Measurements from ENCODE around the gene SLC9A3.

The SLC9A3 gene

GRCh38 chr5:431001-431710 lies 93.1 kb downstream of the SLC9A3 start:
- peak; percentile 59 for DNase-seq (ENCODE audit: low spot score)
- H3K27ac ChIP-seq: peak overlapping the region; percentile 83
- ChIA-PET POLR2A (ENCODE audit: low non-redundant PET) (no interaction called here), CTCF (interaction anchor here (0.5 to 1.5 kb wide), 8 partner anchors 11 to 400 kb away, joined by 3 to 5 read pairs (median 3); partner anchors contain the start of gene AHRR)
- TF ChIP-seq CTCF (conservative IDR thresholded peaks at IDR 0.05; ENCODE audit: low read depth): peak; percentile 68

DNA sequence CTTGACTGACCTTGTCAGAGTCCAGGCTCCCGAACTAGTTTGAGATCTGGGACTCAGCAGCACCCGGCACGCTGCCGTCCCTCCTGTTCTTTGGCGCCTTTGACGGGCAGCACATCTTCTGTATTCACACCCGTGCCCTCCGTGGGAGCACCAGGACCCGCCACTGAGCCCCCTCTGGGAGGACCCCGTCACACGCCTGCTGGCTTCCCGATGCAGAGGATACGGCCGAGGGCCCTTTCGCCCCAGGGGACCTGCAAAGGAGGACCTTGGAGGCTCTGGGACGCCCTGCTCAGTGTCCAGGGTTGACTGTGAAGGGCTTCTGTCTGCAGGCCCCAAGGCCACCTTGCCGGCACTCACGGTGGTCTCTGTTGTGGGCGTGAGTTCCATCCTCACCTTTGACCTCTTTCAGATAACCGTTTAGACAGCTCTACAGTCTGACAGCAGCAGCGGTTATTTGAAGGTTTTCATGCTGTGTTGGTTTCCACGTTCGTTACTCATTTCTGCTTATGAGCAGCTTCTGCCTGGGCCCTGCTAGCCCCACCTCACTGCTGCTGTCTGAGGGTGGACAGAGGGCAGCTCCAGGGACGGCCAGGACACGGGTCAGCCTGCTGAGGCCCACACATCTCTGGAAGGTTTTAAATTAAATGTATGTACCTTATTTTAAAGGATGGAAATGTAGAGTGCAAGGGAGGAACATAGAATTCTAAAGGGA lies 93.9 kb downstream of the SLC9A3 start:
- DNase-seq (ENCODE audit: low spot score): no peak
- POLR2A ChIA-PET (ENCODE audit: low non-redundant PET): no interaction called here
- CTCF ChIA-PET: interaction anchor here (0.9 to 1.5 kb wide), 5 partner anchors 12 to 117 kb away, joined by 3 to 4 read pairs (median 3); partner anchors contain the start of gene AHRR
- peak overlapping the region; percentile 83 for H3K27ac ChIP-seq
- no peak for TF ChIP-seq CTCF (conservative IDR thresholded peaks at IDR 0.05; ENCODE audit: low read depth)

GRCh38 chr5:429453-430188 lies 94.6 kb downstream of the SLC9A3 start:
- ChIA-PET POLR2A (ENCODE audit: low non-redundant PET) (no interaction called here), CTCF (no interaction called here)
- no peak for TF ChIP-seq CTCF (conservative IDR thresholded peaks at IDR 0.05; ENCODE audit: low read depth)
- H3K27ac ChIP-seq: peak overlapping the region; percentile 83
- peak; percentile 64 for DNase-seq (ENCODE audit: low spot score)

GRCh38 chr5:428754-429452 lies 95.3 kb downstream of the SLC9A3 start:
- peak overlapping the region; percentile 83 for H3K27ac ChIP-seq
- CTCF ChIA-PET: interaction anchor here (0.6 kb wide), 1 partner anchor 240 kb away, joined by 3 read pairs; no protein-coding TSS in a partner anchor
- TF ChIP-seq CTCF (conservative IDR thresholded peaks at IDR 0.05; ENCODE audit: low read depth): no peak
- DNase-seq (ENCODE audit: low spot score): no peak
- POLR2A ChIA-PET (ENCODE audit: low non-redundant PET): no interaction called here

- no peak for DNase-seq (ENCODE audit: low spot score)
- H3K27ac ChIP-seq: no peak overlapping the region; the same call in 1 of the 2 replicates
- CTCF ChIA-PET: interaction anchor here (0.6 kb wide), 1 partner anchor 240 kb away, joined by 3 read pairs; no protein-coding TSS in a partner anchor
- POLR2A ChIA-PET (ENCODE audit: low non-redundant PET): no interaction called here
- TF ChIP-seq CTCF (conservative IDR thresholded peaks at IDR 0.05; ENCODE audit: low read depth): no peak
These were observed 96.0 kb downstream of the SLC9A3 start for GRCh38 chr5:428219-428618.

All from RWPE1 (cell line).